ENCODE data around the gene NRXN3.

NRXN3 gene

GRCh38 chr14:79284621-79285020, 1114.4 kb downstream of the NRXN3 start:
- H3K4me3 Mint-ChIP-seq: peak overlapping the region; percentile 29
- H3K36me3 Mint-ChIP-seq (ENCODE audit: low read depth): no peaks in the 10 kb centered on the region
- peaks cover 67% of the 10 kb centered on the region for H3K4me1 Mint-ChIP-seq
- no peak overlapping the region for H3K27ac Mint-ChIP-seq
- no peak for DNase-seq
- H3K27me3 Mint-ChIP-seq (ENCODE audit: low read depth, poor library complexity): peaks cover 7% of the 10 kb centered on the region
- TF ChIP-seq CTCF (IDR thresholded peaks at IDR 0.05): no peak
- H3K9me3 Mint-ChIP-seq: no peaks in the 10 kb centered on the region

- H3K9me3 Mint-ChIP-seq: no peaks in the 10 kb centered on the region
- peak overlapping the region; percentile 29 for H3K4me3 Mint-ChIP-seq
- DNase-seq: no peak
- H3K27me3 Mint-ChIP-seq (ENCODE audit: low read depth, poor library complexity): peaks cover 6% of the 10 kb centered on the region
- no peak overlapping the region for H3K27ac Mint-ChIP-seq
- no peak for TF ChIP-seq CTCF (IDR thresholded peaks at IDR 0.05)
- no peaks in the 10 kb centered on the region for H3K36me3 Mint-ChIP-seq (ENCODE audit: low read depth)
- H3K4me1 Mint-ChIP-seq: peaks cover 65% of the 10 kb centered on the region
Measured at GRCh38 chr14:79285263-79285662, 1115.1 kb downstream of the NRXN3 start.

- H3K27me3 Mint-ChIP-seq (ENCODE audit: low read depth, poor library complexity): peaks cover 3% of the 10 kb centered on the region
- no peaks in the 10 kb centered on the region for H3K36me3 Mint-ChIP-seq (ENCODE audit: low read depth)
- no peak overlapping the region for H3K27ac Mint-ChIP-seq
- no peak overlapping the region for H3K4me3 Mint-ChIP-seq
- no peak for TF ChIP-seq CTCF (IDR thresholded peaks at IDR 0.05)
- H3K9me3 Mint-ChIP-seq: no peaks in the 10 kb centered on the region
- DNase-seq: no peak
- peaks cover 47% of the 10 kb centered on the region for H3K4me1 Mint-ChIP-seq
Measured at GRCh38 chr14:79287976-79288375, 1117.8 kb downstream of the NRXN3 start.

GRCh38 chr14:79293482-79294177, 1123.5 kb downstream of the NRXN3 start:
- H3K4me3 Mint-ChIP-seq: peak overlapping the region; percentile 47
- H3K4me1 Mint-ChIP-seq: peaks cover 41% of the 10 kb centered on the region
- no peaks in the 10 kb centered on the region for H3K9me3 Mint-ChIP-seq
- H3K27me3 Mint-ChIP-seq (ENCODE audit: low read depth, poor library complexity): peaks cover 3% of the 10 kb centered on the region
- DNase-seq: no peak
- no peak for TF ChIP-seq CTCF (IDR thresholded peaks at IDR 0.05)
- peaks cover 14% of the 10 kb centered on the region for H3K36me3 Mint-ChIP-seq (ENCODE audit: low read depth)
- H3K27ac Mint-ChIP-seq: peak overlapping the region; percentile 94

GRCh38 chr14:79294499-79294898, 1124.3 kb downstream of the NRXN3 start:
- DNase-seq: no peak
- Mint-ChIP-seq H3K27me3 (ENCODE audit: low read depth, poor library complexity) (peaks cover 3% of the 10 kb centered on the region), H3K36me3 (ENCODE audit: low read depth) (peaks cover 14% of the 10 kb centered on the region), H3K9me3 (no peaks in the 10 kb centered on the region), H3K4me3 (no peak overlapping the region), H3K27ac (no peak overlapping the region), H3K4me1 (peaks cover 50% of the 10 kb centered on the region)
- TF ChIP-seq CTCF (IDR thresholded peaks at IDR 0.05): no peak

GRCh38 chr14:79295385-79295784, 1125.2 kb downstream of the NRXN3 start:
- no peak overlapping the region for H3K4me3 Mint-ChIP-seq
- DNase-seq: no peak
- H3K4me1 Mint-ChIP-seq: peaks cover 52% of the 10 kb centered on the region
- peaks cover 15% of the 10 kb centered on the region for H3K36me3 Mint-ChIP-seq (ENCODE audit: low read depth)
- H3K27ac Mint-ChIP-seq: no peak overlapping the region
- H3K27me3 Mint-ChIP-seq (ENCODE audit: low read depth, poor library complexity): no peaks in the 10 kb centered on the region
- H3K9me3 Mint-ChIP-seq: no peaks in the 10 kb centered on the region
- no peak for TF ChIP-seq CTCF (IDR thresholded peaks at IDR 0.05)

All from nephron progenitor cell (in vitro differentiated cells).